ENCODE results near the gene ARHGAP12. TPM values are rescaled to one million over a fixed set of nuclear protein-coding genes. Genes with fewer than 3 reads are reported as not detected.

Gene ARHGAP12
- total RNA-seq, 1 experiment from 2014 or later: 39.5 TPM

DNA sequence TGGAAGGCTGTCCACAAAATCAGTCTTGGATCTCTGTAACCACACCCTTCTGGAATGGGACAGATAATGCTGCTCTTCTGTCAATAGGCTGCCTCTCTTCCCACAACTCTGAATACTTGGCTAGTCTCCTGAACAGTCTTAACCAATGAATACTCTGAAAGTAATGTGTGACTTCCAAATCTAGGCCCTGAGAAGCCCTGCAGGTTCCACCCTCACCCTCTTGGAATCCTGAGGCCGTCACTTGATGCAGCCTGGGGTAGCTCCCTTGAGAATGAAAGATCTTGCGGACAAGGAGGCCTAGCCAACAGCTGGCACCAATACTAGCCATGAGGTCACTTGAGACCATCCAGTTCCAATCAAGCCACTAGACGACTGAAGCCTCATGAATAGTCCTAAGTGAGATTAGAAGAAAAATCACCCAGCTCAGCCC, 109.2 kb downstream of the ARHGAP12 start:
- no peak for TF ChIP-seq GABPB1 (CRISPR knock-in tag; IDR thresholded peaks at IDR 0.05)
- TF ChIP-seq, protein P1, sequence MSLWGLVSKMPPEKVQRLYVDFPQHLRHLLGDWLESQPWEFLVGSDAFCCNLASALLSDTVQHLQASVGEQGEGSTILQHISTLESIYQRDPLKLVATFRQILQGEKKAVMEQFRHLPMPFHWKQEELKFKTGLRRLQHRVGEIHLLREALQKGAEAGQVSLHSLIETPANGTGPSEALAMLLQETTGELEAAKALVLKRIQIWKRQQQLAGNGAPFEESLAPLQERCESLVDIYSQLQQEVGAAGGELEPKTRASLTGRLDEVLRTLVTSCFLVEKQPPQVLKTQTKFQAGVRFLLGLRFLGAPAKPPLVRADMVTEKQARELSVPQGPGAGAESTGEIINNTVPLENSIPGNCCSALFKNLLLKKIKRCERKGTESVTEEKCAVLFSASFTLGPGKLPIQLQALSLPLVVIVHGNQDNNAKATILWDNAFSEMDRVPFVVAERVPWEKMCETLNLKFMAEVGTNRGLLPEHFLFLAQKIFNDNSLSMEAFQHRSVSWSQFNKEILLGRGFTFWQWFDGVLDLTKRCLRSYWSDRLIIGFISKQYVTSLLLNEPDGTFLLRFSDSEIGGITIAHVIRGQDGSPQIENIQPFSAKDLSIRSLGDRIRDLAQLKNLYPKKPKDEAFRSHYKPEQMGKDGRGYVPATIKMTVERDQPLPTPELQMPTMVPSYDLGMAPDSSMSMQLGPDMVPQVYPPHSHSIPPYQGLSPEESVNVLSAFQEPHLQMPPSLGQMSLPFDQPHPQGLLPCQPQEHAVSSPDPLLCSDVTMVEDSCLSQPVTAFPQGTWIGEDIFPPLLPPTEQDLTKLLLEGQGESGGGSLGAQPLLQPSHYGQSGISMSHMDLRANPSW (CRISPR knock-in tag; conservative IDR thresholded peaks at IDR 0.05; ENCODE audit: low read depth): no peak
- TF ChIP-seq, protein P2, sequence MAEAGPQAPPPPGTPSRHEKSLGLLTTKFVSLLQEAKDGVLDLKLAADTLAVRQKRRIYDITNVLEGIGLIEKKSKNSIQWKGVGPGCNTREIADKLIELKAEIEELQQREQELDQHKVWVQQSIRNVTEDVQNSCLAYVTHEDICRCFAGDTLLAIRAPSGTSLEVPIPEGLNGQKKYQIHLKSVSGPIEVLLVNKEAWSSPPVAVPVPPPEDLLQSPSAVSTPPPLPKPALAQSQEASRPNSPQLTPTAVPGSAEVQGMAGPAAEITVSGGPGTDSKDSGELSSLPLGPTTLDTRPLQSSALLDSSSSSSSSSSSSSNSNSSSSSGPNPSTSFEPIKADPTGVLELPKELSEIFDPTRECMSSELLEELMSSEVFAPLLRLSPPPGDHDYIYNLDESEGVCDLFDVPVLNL (CRISPR knock-in tag; IDR thresholded peaks at IDR 0.05; ENCODE audit: borderline replicate concordance, low read depth): no peak
- no peak for TF ChIP-seq ATF1 (CRISPR knock-in tag; IDR thresholded peaks at IDR 0.05)
- no peak for TF ChIP-seq IRF2 (CRISPR knock-in tag; IDR thresholded peaks at IDR 0.05; ENCODE audit: borderline replicate concordance, low read depth)
- TF ChIP-seq ESRRA (CRISPR knock-in tag; IDR thresholded peaks at IDR 0.05; ENCODE audit: borderline replicate concordance): no peak
- no peak for TF ChIP-seq KAT7 (CRISPR knock-in tag; IDR thresholded peaks at IDR 0.05; ENCODE audit: borderline replicate concordance)
- no peak for TF ChIP-seq JAZF1 (CRISPR knock-in tag; IDR thresholded peaks at IDR 0.05)
- TF ChIP-seq, protein P3, sequence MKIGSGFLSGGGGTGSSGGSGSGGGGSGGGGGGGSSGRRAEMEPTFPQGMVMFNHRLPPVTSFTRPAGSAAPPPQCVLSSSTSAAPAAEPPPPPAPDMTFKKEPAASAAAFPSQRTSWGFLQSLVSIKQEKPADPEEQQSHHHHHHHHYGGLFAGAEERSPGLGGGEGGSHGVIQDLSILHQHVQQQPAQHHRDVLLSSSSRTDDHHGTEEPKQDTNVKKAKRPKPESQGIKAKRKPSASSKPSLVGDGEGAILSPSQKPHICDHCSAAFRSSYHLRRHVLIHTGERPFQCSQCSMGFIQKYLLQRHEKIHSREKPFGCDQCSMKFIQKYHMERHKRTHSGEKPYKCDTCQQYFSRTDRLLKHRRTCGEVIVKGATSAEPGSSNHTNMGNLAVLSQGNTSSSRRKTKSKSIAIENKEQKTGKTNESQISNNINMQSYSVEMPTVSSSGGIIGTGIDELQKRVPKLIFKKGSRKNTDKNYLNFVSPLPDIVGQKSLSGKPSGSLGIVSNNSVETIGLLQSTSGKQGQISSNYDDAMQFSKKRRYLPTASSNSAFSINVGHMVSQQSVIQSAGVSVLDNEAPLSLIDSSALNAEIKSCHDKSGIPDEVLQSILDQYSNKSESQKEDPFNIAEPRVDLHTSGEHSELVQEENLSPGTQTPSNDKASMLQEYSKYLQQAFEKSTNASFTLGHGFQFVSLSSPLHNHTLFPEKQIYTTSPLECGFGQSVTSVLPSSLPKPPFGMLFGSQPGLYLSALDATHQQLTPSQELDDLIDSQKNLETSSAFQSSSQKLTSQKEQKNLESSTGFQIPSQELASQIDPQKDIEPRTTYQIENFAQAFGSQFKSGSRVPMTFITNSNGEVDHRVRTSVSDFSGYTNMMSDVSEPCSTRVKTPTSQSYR (CRISPR knock-in tag; IDR thresholded peaks at IDR 0.05): no peak
- TF ChIP-seq, protein P4, sequence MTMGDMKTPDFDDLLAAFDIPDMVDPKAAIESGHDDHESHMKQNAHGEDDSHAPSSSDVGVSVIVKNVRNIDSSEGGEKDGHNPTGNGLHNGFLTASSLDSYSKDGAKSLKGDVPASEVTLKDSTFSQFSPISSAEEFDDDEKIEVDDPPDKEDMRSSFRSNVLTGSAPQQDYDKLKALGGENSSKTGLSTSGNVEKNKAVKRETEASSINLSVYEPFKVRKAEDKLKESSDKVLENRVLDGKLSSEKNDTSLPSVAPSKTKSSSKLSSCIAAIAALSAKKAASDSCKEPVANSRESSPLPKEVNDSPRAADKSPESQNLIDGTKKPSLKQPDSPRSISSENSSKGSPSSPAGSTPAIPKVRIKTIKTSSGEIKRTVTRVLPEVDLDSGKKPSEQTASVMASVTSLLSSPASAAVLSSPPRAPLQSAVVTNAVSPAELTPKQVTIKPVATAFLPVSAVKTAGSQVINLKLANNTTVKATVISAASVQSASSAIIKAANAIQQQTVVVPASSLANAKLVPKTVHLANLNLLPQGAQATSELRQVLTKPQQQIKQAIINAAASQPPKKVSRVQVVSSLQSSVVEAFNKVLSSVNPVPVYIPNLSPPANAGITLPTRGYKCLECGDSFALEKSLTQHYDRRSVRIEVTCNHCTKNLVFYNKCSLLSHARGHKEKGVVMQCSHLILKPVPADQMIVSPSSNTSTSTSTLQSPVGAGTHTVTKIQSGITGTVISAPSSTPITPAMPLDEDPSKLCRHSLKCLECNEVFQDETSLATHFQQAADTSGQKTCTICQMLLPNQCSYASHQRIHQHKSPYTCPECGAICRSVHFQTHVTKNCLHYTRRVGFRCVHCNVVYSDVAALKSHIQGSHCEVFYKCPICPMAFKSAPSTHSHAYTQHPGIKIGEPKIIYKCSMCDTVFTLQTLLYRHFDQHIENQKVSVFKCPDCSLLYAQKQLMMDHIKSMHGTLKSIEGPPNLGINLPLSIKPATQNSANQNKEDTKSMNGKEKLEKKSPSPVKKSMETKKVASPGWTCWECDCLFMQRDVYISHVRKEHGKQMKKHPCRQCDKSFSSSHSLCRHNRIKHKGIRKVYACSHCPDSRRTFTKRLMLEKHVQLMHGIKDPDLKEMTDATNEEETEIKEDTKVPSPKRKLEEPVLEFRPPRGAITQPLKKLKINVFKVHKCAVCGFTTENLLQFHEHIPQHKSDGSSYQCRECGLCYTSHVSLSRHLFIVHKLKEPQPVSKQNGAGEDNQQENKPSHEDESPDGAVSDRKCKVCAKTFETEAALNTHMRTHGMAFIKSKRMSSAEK (CRISPR knock-in tag; IDR thresholded peaks at IDR 0.05; ENCODE audit: borderline replicate concordance): no peak
- TF ChIP-seq ZBTB21 (CRISPR knock-in tag; IDR thresholded peaks at IDR 0.05; ENCODE audit: borderline replicate concordance): no peak
- TF ChIP-seq, protein P5, sequence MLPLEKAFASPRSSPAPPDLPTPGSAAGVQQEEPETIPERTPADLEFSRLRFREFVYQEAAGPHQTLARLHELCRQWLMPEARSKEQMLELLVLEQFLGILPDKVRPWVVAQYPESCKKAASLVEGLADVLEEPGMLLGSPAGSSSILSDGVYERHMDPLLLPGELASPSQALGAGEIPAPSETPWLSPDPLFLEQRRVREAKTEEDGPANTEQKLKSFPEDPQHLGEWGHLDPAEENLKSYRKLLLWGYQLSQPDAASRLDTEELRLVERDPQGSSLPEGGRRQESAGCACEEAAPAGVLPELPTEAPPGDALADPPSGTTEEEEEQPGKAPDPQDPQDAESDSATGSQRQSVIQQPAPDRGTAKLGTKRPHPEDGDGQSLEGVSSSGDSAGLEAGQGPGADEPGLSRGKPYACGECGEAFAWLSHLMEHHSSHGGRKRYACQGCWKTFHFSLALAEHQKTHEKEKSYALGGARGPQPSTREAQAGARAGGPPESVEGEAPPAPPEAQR (CRISPR knock-in tag; IDR thresholded peaks at IDR 0.05): no peak
- TF ChIP-seq GRHL2 (CRISPR knock-in tag; IDR thresholded peaks at IDR 0.05; ENCODE audit: insufficient replicate concordance, severe bottlenecking): no peak
- TF ChIP-seq, protein P6, sequence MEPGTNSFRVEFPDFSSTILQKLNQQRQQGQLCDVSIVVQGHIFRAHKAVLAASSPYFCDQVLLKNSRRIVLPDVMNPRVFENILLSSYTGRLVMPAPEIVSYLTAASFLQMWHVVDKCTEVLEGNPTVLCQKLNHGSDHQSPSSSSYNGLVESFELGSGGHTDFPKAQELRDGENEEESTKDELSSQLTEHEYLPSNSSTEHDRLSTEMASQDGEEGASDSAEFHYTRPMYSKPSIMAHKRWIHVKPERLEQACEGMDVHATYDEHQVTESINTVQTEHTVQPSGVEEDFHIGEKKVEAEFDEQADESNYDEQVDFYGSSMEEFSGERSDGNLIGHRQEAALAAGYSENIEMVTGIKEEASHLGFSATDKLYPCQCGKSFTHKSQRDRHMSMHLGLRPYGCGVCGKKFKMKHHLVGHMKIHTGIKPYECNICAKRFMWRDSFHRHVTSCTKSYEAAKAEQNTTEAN (CRISPR knock-in tag; IDR thresholded peaks at IDR 0.05): no peak
- TF ChIP-seq, protein P7, sequence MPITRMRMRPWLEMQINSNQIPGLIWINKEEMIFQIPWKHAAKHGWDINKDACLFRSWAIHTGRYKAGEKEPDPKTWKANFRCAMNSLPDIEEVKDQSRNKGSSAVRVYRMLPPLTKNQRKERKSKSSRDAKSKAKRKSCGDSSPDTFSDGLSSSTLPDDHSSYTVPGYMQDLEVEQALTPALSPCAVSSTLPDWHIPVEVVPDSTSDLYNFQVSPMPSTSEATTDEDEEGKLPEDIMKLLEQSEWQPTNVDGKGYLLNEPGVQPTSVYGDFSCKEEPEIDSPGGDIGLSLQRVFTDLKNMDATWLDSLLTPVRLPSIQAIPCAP (CRISPR knock-in tag; IDR thresholded peaks at IDR 0.05): no peak
- TF ChIP-seq ZNF317 (CRISPR knock-in tag; IDR thresholded peaks at IDR 0.05; ENCODE audit: borderline replicate concordance, low read depth): no peak
- no peak for TF ChIP-seq RELA (CRISPR knock-in tag; IDR thresholded peaks at IDR 0.05; ENCODE audit: borderline replicate concordance)
- Mint-ChIP-seq H3K27ac (no peak overlapping the region), H3K9me3 (no peaks in the 10 kb centered on the region), H3K4me1 (no peaks in the 10 kb centered on the region), H3K27me3 (ENCODE audit: low read depth) (no peaks in the 10 kb centered on the region), H3K36me3 (peaks cover 4% of the 10 kb centered on the region; the same call in 1 of the 2 replicates), H3K4me3 (no peak overlapping the region)
- DNase-seq (ENCODE audit: low spot score) (no peak), ATAC-seq (no peak)
- ChIA-PET CTCF (no interaction called here), POLR2A (no interaction called here)
